UCSD-AML1 (cell line): ENCODE results near the gene APLN.
A peak's percentile ranks its signal among the peaks of the same experiment; 100 is the strongest.

Source experiments
- DNase-seq: peaks from one replicate; lab custom pipeline; 2025; ENCODE audit not compliant: unreplicated experiment; lab: John Stamatoyannopoulos, UW

The APLN gene

GRCh38 chrX:129642641-129643040 lies 12.1 kb downstream of the APLN start:
- DNase-seq = no peak

DNA sequence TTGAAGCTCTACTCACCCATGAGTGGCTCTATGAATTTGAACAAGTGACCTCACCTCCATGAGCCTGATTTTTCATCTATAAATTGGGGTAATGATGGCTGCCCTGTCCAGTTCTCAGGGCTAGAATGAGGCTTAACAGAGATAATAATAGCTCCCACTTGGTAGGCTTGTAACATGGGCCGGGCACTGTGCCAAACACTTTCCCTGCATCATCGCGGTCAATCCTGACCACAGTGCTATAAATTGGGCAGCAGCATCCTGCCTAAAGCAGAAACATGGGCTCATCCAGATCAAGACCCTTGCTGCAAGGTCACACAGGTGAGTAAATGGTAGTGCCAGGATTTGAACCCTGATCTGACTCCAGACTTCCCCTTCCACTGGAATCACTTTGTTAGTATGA lies 12.8 kb downstream of the APLN start:
- DNase-seq = no peak

DNA sequence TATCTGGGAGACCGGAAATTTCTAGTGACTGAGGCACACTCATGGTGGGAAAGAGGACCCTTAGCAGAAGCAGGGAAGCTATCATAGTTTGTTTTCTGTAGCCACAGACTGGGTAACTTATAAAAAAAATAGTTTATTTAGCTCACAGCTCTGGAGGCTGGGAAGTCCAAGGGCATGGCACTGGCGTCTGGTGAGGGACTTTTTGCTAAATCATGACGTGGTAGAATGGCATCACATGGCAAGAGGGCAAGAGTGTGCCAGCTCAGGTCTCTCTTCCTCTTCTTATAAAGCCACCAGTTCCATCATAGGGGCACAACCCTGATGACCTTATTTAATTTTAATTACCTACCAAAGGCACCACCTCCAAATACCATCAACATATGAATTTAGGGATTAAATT lies 13.3 kb downstream of the APLN start:
- DNase-seq = no peak

- no peak for DNase-seq
These were observed 14.0 kb downstream of the APLN start for GRCh38 chrX:129640737-129641136.

- DNase-seq = no peak
These were observed 15.8 kb downstream of the APLN start for GRCh38 chrX:129638917-129639316.

- DNase-seq = peak; percentile 67
These were observed 17.3 kb downstream of the APLN start for GRCh38 chrX:129637217-129638109.

- no peak for DNase-seq
These were observed 18.5 kb downstream of the APLN start for GRCh38 chrX:129636175-129636681.

- DNase-seq = no peak
These were observed 20.2 kb downstream of the APLN start for GRCh38 chrX:129634541-129634940.

- DNase-seq = no peak
These were observed 22.3 kb downstream of the APLN start for GRCh38 chrX:129632443-129632842.

DNA sequence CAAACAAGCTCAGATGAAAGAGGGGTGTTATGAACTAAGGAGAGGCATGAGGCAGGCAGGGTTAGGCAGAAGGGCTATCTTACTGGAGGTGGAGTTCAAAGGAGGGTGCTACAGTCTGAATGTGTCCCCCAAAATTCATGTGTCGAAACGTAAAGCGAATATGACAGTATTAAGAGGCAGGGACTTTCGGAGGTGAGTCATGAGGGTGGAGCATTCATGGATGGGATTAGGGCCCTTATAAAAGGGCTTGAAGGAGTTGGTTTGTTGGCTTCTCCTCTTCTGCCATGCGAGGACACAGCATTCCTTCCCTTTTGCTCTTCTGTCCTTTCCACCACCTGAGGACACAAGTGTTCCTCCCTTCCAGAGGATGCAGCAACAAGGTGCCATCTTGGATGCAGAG lies 22.9 kb downstream of the APLN start:
- DNase-seq = no peak

GRCh38 chrX:129629837-129630236 lies 24.9 kb downstream of the APLN start:
- DNase-seq = no peak

GRCh38 chrX:129626026-129626425 lies 28.7 kb downstream of the APLN start:
- DNase-seq = no peak

- DNase-seq = no peak
These were observed 31.9 kb downstream of the APLN start for GRCh38 chrX:129622757-129623301.

- DNase-seq = no peak
These were observed 35.8 kb downstream of the APLN start for GRCh38 chrX:129618997-129619396.

DNA sequence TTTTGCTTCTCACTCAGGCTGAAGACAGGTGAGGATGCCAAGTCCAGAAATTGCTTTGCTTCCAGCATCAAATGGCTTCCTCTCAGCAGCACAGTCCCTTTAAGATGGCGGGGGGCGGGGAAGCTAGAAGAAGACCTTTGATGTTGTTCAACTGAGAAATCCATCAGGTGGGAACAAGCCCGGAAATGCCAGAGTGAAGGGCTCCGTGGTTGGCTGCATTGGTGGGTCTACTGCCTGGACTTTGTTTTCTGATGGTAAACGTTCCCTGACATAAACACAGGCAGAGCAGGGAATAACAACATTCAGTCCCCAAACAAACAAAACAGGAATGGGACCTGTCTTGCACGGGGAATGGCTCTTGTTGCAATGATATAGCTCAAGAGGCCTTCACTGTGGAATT lies 37.3 kb downstream of the APLN start:
- no peak for DNase-seq

DNA sequence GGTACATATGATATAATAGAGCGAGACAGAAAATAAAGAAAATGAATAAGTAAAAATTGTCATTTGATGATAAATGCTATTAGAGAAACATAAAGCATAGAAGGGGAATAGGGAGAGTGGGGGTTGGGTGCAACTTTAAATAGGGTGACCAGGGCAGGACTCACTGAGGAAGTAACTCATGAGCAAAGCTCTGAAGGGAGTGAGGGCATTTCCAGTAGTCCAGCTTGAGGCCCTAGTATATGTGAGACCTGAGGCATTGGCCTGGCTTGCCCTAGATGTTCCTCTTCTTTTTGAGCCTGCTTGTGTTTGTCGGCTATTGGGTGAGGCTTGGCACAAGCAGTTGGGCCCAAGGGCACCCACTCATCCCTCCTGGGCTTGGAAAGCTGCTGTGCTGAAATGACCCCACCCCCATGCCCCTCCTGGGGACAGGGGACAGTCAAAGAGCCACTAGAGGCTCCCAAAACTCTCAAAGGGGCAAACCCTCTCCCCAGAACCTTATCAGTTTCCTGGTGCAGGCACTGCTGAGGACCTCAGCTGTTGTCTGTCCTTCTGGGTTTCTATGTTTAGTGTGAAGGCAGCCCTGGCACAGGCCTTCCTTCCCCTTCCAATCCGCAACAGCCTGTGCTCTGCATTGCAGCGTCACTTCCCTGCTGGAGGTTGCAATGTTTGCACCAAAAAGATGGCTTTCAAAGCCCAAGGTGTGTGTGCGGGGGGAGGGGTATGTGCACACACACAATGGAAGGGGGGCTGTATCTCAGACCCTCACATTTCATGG lies 40.1 kb downstream of the APLN start:
- DNase-seq = peak; percentile 33

DNA sequence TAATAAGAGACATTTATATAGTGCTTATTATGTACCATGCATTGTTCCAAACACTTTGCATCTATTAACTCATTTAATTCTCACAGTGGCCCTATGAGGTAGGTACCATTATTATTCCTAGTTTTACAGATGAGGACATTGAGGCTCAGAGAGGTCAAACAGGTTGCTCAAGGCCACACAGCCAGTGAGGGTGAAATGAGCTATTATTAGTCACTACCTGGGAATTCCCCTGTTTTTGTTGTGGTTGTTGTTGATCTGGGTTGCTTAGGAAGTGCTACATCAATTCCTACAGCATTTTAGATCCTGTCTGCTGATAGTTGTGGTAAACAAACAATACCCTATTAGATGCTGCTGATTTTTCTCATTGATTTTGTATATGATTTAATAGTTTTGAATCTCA lies 41.2 kb downstream of the APLN start:
- no peak for DNase-seq

DNA sequence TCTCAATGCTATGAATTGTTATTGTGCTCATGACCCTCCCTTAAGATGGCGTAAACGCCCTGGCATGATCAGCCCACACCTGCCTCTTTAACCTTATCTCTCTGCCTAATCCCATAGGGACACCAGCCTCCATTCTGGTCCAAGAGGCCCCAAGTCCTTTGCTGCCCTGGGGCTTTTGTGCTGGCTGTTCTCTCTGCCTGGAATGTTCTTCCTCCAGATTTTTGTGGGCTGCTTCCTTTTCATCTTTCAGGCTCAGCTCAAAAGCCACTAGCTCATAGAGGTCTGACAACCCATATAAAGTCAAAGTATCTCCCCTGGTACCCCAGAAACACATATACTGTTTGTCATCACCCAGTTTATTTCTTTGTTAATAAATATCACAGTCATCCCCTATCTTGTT lies 42.4 kb downstream of the APLN start:
- no peak for DNase-seq

- no peak for DNase-seq
These were observed 45.4 kb downstream of the APLN start for GRCh38 chrX:129609395-129609794.

DNA sequence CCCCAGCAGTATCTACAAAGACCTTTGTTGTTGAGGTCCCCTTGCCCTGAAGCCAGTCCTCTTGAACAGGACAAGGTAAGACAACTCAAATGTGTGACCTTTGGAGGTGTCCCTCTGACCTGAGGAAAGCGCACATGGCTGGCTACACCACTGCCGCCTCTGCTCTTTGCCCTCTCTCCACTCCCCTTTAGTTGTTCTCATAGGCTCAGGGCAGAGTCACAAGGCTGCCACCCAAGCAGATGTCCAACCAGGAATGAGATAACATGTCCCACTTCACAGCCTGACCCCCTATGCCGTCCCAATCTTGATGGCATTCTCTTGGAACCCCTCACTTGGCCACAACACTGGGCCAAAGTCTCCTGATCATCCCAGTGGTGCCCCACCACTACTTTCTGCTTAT lies 46.3 kb downstream of the APLN start:
- no peak for DNase-seq

DNA sequence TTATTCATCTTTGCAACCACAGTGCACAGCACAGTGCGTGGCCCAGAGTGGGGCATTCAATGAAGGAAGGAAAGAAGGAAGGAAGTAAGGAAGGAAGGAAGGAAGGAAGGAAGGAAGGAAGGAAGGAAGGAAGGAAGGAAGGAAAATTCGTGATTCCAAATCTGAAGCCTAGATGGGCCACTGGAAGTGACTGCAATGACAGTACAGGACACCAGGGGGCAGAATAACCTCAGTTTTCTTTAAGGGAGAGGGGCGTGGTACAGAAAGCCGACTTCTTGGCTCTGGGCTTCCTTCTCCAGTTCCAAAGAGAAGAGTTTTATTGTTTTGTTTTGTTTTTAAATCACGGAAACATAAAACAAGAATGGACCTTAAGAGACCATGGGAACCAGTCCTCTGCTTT lies 47.8 kb downstream of the APLN start:
- DNase-seq = peak; percentile 32

- no peak for DNase-seq
These were observed 53.8 kb downstream of the APLN start for GRCh38 chrX:129600981-129601424.
